BLaER1 (cell line): ENCODE data around the gene LYPD8.

Experiments
- H3K27ac ChIP-seq: shearing (Covaris generic); formaldehyde crosslinking; 2 replicates; pipeline ENCODE4 v1.8.1; 2022
- H3K27me3 ChIP-seq: shearing (Covaris generic); formaldehyde crosslinking; 2 replicates; pipeline ENCODE4 v1.8.1; 2022
- H3K36me3 ChIP-seq: shearing (Covaris generic); formaldehyde crosslinking; 2 replicates; pipeline ENCODE4 v1.8.1; 2022
- H3K4me1 ChIP-seq: shearing (Covaris generic); formaldehyde crosslinking; 2 replicates; pipeline ENCODE4 v1.8.1; 2022
- H3K4me2 ChIP-seq: shearing (Covaris generic); formaldehyde crosslinking; 2 replicates; pipeline ENCODE4 v1.8.1; 2022
- H3K4me3 ChIP-seq: shearing (Covaris generic); formaldehyde crosslinking; 2 replicates; pipeline ENCODE4 v1.8.1; 2022
- H3K9ac ChIP-seq: shearing (Covaris generic); formaldehyde crosslinking; 2 replicates; pipeline ENCODE4 v1.8.1; 2022
- H3K9me3 ChIP-seq: shearing (Covaris generic); formaldehyde crosslinking; 2 replicates; pipeline ENCODE4 v1.8.1; 2022
- H4K20me1 ChIP-seq: shearing (Covaris generic); formaldehyde crosslinking; 2 replicates; pipeline ENCODE4 v1.8.1; 2022
- Cebpa-rat ChIP-seq: shearing (Covaris generic); IDR thresholded peaks from 2 replicates; pipeline ENCODE4 v1.8.1; 2022

LYPD8 gene

DNA sequence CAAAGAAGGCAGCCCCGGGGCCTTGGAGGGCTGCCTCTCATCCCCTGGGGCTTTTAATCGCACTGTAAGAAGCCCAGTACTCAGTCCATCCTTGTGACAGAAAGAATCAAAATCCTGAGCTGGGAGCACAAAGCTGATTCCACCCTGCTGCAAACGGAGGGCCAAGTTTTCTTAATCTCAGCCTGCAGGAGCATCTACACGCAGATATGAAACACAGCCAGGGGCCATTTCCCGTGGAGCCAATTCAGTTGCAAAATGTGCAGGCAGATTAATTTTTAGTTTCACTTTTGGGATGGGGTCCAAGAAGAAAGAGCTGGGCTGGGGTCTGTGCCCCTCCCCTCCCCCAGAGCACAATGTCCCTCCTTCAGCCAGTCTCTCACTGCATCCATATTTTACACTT is 4.4 kb downstream of the LYPD8 start:
- H3K36me3 ChIP-seq, result no peaks in the 10 kb centered on the region
- peak overlapping the region; percentile 45; the same call in 1 of the 2 replicates for H3K9ac ChIP-seq
- no peaks in the 10 kb centered on the region for H4K20me1 ChIP-seq
- 0 out of 2 replicates have a peak overlapping the region, but pooled peaks have one; percentile 19 for H3K27ac ChIP-seq
- H3K4me3 ChIP-seq, result no peak overlapping the region
- no peak for TF ChIP-seq Cebpa-rat
- H3K9me3 ChIP-seq, result peaks cover 10% of the 10 kb centered on the region
- H3K27me3 ChIP-seq, result no peaks in the 10 kb centered on the region
- peak overlapping the region; percentile 61 for H3K4me2 ChIP-seq
- peaks cover 19% of the 10 kb centered on the region for H3K4me1 ChIP-seq

DNA sequence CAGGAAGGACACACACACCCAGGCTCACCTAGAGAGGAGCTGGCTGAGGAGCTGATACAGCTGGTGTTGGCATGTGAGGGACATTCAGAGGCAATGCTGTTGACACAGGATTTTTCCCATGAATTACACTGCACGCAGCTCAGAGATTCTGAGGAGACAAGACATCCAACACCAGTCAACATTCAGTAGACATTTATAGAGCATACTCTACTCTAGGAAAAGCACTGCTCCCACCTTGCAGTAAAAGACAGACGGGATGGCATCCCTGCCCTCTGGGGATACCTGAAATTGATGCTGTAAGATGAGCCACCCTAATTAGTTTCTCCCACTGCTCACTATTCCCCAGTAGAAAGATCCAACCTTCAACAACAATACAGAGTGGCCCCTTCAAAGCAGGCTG is 5.1 kb downstream of the LYPD8 start:
- Histone ChIP-seq H3K36me3 (no peaks in the 10 kb centered on the region), H3K27me3 (no peaks in the 10 kb centered on the region), H4K20me1 (no peaks in the 10 kb centered on the region), H3K4me1 (peaks cover 19% of the 10 kb centered on the region), H3K4me2 (peak overlapping the region; percentile 61), H3K9ac (no peak overlapping the region), H3K27ac (no peak overlapping the region), H3K9me3 (peaks cover 4% of the 10 kb centered on the region; the same call in 1 of the 2 replicates), H3K4me3 (no peak overlapping the region)
- TF ChIP-seq Cebpa-rat, result no peak

DNA sequence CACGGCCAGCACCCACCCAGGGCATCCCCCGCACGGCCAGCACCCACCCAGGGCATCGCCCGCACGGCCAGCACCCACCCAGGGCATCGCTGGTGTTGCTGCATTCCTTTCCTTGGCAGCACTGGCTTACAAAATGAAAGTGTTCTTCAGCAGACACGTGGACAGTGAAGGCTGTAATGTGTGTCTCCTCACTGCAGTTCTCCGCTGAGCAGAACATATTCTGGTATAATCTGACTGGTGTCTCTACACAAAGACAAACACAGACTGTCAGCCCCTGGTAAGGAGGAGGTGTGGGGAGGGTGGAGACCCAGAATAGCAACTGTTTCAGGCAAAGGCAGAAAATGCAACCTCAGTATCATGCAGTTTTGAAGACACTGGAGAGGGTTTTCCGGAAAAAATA is 7.3 kb downstream of the LYPD8 start:
- Histone ChIP-seq H3K4me3 (no peak overlapping the region), H3K4me2 (no peak overlapping the region), H4K20me1 (no peaks in the 10 kb centered on the region), H3K9ac (no peak overlapping the region), H3K36me3 (no peaks in the 10 kb centered on the region), H3K27me3 (no peaks in the 10 kb centered on the region), H3K27ac (no peak overlapping the region), H3K9me3 (0 out of 2 replicates have a peak, but pooled peaks cover under 1% of the 10 kb centered on the region), H3K4me1 (peaks cover 19% of the 10 kb centered on the region)
- TF ChIP-seq Cebpa-rat, result no peak

DNA sequence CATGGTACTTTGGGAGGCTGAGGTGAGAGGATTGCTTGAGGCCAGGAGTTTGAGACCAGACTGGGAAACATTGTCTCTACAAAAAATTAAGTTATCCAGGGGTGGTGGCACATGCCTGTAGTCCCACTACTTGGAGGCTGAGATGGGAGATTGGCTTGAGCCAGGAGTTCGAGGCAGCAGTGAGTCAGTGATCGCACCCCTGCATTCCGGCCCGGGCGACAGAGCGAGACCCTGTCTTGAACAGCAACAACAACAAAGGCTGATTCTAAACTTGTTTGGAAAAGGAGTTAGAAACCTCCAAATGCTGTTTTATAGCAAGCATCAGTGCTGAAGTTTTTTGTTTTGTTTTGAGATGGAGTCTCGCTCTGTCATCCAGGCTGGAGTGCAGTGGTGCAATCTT is 14.7 kb downstream of the LYPD8 start:
- Histone ChIP-seq H3K9me3 (peaks cover 21% of the 10 kb centered on the region), H3K27me3 (no peaks in the 10 kb centered on the region), H3K4me2 (no peak overlapping the region), H4K20me1 (no peaks in the 10 kb centered on the region), H3K27ac (no peak overlapping the region), H3K36me3 (no peaks in the 10 kb centered on the region), H3K4me3 (no peak overlapping the region), H3K9ac (no peak overlapping the region), H3K4me1 (no peaks in the 10 kb centered on the region)
- TF ChIP-seq Cebpa-rat, result no peak

DNA sequence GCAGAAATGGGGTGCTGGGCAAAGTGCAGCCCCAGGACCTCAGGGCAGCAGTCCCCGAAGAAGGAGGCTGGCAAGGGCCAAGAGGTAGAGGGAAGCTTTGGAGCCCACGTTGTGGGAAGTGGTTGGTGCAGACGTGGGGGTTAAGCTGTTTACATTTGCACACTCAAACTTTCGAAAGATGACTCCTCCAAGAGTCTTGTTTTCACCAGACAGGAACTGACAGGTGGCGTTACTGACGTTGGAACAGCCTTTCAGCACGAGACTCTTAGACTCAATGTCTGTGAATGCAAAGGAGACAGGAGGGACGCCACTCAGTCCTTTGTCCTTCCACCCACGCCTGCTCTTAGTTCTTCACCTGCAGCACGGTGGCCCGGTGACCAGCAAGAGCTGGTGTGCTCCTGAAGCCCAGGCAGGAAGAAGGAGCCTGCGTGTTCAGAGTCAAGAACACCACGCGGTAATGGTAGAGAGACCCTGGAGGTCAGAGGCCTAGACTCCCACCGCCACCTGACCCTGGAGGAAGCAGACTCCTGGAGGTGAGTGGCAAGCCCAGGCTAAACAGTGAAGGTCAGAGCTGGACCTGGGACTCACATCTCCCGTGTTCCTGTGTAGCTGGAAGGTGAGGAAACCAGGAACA is 15.9 kb downstream of the LYPD8 start:
- H3K9me3 ChIP-seq, result peaks cover 31% of the 10 kb centered on the region
- H3K27me3 ChIP-seq, result no peaks in the 10 kb centered on the region
- H3K4me3 ChIP-seq, result no peak overlapping the region
- H3K27ac ChIP-seq, result no peak overlapping the region
- H3K36me3 ChIP-seq, result no peaks in the 10 kb centered on the region
- H3K4me2 ChIP-seq, result no peak overlapping the region; the same call in 1 of the 2 replicates
- H3K9ac ChIP-seq, result no peak overlapping the region
- no peaks in the 10 kb centered on the region for H4K20me1 ChIP-seq
- no peaks in the 10 kb centered on the region for H3K4me1 ChIP-seq
- TF ChIP-seq Cebpa-rat, result no peak

DNA sequence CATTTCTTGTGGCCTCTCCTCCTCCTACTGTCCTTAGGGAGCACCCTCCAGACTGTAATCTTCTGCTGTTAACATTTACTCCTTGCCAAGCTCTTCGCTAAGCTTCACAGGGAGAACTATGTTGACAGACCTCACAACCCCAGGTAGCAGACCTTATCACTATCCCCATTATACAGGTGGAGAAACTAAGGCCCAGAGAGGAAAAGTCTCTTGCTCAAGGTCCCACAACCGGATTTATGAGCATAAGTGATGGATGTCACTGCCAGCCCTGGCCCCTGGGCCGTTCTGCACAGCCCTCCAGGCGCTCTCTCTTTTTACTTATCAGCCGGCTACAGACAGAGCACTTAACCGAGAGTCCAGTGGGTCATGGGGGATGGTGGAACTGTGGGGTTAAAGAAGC is 18.1 kb downstream of the LYPD8 start:
- Histone ChIP-seq H3K4me1 (no peaks in the 10 kb centered on the region), H3K27ac (no peak overlapping the region), H3K4me3 (no peak overlapping the region), H3K4me2 (no peak overlapping the region), H3K9me3 (peaks cover 40% of the 10 kb centered on the region), H3K36me3 (no peaks in the 10 kb centered on the region), H3K27me3 (no peaks in the 10 kb centered on the region), H4K20me1 (no peaks in the 10 kb centered on the region), H3K9ac (no peak overlapping the region)
- no peak for TF ChIP-seq Cebpa-rat

DNA sequence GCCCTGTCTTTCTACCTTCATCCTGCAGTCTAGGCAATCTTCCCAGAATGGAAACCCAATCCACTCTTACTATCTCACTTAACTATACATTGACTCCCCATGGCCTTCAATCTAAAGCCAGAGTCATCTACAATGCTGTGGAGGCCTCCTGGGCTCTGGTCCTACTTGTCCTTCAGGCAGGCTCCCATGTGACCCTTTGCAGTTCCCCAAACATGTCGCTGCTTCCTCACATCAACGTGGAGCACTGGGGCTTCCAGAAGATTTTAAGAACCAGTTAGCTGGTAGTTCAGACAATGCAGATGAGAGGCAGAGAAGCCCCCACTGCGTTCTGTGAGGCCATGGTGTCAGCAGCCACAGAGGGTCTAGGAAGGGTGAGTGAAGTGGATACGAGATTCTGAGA is 18.6 kb downstream of the LYPD8 start:
- H3K36me3 ChIP-seq, result no peaks in the 10 kb centered on the region
- no peaks in the 10 kb centered on the region for H3K27me3 ChIP-seq
- no peak for TF ChIP-seq Cebpa-rat
- H3K27ac ChIP-seq, result no peak overlapping the region
- no peak overlapping the region for H3K4me2 ChIP-seq
- H3K9ac ChIP-seq, result no peak overlapping the region
- H3K9me3 ChIP-seq, result peaks cover 38% of the 10 kb centered on the region
- no peak overlapping the region for H3K4me3 ChIP-seq
- no peaks in the 10 kb centered on the region for H4K20me1 ChIP-seq
- H3K4me1 ChIP-seq, result peaks cover 4% of the 10 kb centered on the region

- Histone ChIP-seq H3K27ac (no peak overlapping the region), H3K4me2 (no peak overlapping the region), H3K36me3 (no peaks in the 10 kb centered on the region), H3K4me3 (no peak overlapping the region), H3K9ac (no peak overlapping the region), H3K27me3 (no peaks in the 10 kb centered on the region), H4K20me1 (no peaks in the 10 kb centered on the region), H3K4me1 (peaks cover 19% of the 10 kb centered on the region), H3K9me3 (peaks cover 50% of the 10 kb centered on the region)
- TF ChIP-seq Cebpa-rat, result no peak
Observed at GRCh38 chr1:248733566-248733965, 22.0 kb downstream of the LYPD8 start.

DNA sequence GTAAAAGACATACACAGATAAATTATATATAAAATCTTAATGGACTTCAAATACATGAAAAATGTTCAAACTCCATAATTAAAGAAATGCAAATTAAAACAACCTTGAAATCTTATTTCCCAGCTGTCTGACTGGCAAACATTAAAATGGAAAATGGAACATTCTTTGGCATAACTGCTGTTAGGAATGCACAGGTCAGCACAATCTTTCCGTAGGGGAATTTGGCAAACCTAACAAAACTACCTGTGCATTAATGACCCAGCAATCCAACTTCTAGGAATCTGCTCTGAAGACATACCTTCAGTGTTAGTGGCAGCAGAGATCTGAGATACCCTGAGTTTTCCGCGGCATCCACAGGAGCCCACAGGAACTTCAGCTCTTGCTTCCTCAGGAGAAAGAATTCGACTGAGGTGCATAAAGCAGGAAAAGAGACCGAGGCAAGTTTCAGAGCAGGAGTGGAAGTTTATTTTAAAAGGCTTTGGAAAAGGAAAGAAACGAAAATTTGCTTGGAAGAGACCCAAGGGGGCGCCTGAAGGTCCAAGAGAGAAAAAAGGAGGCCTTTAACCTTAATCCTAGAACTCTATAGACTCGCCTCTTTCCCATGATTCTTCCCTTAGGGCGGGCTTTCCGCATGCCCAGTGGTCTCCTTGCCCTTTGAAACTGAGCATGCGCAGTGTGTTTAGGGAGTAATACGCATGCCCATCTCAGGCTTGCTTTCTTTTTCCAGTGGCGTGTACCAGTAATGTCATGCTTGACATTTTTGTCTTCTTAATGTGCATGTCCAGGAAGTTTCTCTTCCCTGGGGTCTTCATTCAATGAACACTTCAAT is 24.8 kb downstream of the LYPD8 start:
- Histone ChIP-seq H3K4me2 (peak overlapping the region; percentile 52), H3K4me3 (0 out of 2 replicates have a peak overlapping the region, but pooled peaks have one; percentile 2), H4K20me1 (no peaks in the 10 kb centered on the region)

DNA sequence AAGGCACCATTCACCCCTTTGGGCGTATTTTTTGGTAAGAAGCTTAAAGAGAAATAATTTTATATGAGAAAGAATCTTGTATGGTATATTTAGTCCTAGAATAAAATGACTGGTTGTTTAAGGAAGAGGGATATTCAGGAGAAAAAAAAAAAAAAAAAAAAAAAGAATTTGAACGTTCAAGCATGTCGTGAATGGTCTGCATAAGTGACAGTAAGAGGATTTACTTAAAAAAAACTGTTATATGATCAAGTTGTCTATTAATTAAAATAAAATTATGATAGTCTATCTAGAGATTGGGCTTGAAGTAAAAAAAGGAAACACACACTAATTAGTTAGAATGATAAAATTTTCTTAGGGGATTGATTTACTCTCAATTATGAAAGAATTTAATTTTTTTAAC is 41.3 kb downstream of the LYPD8 start:
- no peaks in the 10 kb centered on the region for H3K4me1 ChIP-seq
- no peaks in the 10 kb centered on the region for H3K36me3 ChIP-seq
- TF ChIP-seq Cebpa-rat, result no peak
- no peaks in the 10 kb centered on the region for H3K27me3 ChIP-seq
- no peaks in the 10 kb centered on the region for H4K20me1 ChIP-seq
- H3K4me2 ChIP-seq, result no peak overlapping the region
- H3K9ac ChIP-seq, result no peak overlapping the region
- peaks cover 81% of the 10 kb centered on the region for H3K9me3 ChIP-seq
- no peak overlapping the region for H3K4me3 ChIP-seq
- H3K27ac ChIP-seq, result no peak overlapping the region

More for the DNA sequence above, 24.8 kb downstream of the LYPD8 start:
- Histone ChIP-seq H3K27ac (peak overlapping the region; percentile 51; the same call in 1 of the 2 replicates), H3K27me3 (no peaks in the 10 kb centered on the region), H3K9ac (0 out of 2 replicates have a peak overlapping the region, but pooled peaks have one; percentile 32), H3K4me1 (peaks cover 19% of the 10 kb centered on the region), H3K36me3 (no peaks in the 10 kb centered on the region), H3K9me3 (peaks cover 52% of the 10 kb centered on the region)
- no peak for TF ChIP-seq Cebpa-rat
